Subcutaneous adipose tissue (tissue), 4 donors: ENCODE data around the gene RNMT. TPM values are rescaled to one million over a fixed set of nuclear protein-coding genes. Genes with fewer than 3 reads are reported as not detected.

Experiments
- total RNA-seq, 4 donors: library from RNA; depleted of rRNA; stranded (reverse); fragments of >200 nt; gene quantifications; one replicate each; pipeline ENCODE4 v1.1.0, GENCODE V29; 2016
- TF ChIP-seq, protein P1 (sequence below): fragments of 450-650 bp; IDR thresholded peaks from one replicate; pipeline ENCODE4 v1.5.1; 2016; ENCODE audit warnings: low read depth, mild to moderate bottlenecking, control low read depth, antibody characterized with exemption, moderate library complexity

RNMT gene
- total RNA-seq, 4 donors from 2014 or later, result 15.4 to 24.8 (median 22.9) TPM

DNA sequence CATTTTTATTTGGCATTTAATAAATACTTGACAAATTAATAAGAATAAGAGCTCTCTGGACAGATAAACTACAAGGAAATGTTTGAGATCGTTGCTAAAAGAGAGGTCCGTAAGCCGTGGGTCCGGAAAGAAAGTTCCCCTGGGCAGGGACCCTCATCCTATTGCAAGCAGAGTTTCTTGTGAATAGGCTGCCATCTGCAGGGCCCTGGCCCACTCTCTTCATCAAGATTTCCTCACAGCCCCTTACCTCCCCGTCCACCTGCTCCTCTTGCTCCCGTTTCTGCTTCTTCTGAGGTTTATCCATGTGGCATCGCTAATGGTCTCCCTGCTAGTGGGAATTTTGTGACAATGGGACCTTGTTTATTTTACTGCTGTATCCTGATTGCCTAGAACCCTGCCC is 67.3 kb downstream of the RNMT start:
- TF ChIP-seq, protein P1, sequence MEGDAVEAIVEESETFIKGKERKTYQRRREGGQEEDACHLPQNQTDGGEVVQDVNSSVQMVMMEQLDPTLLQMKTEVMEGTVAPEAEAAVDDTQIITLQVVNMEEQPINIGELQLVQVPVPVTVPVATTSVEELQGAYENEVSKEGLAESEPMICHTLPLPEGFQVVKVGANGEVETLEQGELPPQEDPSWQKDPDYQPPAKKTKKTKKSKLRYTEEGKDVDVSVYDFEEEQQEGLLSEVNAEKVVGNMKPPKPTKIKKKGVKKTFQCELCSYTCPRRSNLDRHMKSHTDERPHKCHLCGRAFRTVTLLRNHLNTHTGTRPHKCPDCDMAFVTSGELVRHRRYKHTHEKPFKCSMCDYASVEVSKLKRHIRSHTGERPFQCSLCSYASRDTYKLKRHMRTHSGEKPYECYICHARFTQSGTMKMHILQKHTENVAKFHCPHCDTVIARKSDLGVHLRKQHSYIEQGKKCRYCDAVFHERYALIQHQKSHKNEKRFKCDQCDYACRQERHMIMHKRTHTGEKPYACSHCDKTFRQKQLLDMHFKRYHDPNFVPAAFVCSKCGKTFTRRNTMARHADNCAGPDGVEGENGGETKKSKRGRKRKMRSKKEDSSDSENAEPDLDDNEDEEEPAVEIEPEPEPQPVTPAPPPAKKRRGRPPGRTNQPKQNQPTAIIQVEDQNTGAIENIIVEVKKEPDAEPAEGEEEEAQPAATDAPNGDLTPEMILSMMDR, result no peak

DNA sequence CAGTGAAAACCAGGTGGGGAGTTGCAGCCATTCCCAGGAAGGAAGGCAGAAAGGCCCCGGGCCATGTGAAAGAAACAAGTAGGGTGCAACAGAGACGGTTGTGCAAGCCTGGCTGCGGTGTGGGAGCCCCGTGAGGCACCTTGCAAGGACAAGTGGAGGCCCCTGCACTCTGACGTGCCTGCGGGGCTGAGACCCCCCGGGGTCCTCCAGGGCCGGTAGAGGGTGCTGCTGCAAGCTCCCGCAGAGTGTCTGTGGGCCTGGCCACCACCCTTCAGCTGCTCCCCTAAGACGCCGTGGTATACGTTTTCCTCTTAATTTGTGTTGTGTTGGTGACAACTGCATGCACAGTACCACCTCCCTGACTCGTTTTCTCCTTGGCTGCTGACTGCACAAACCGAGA is 70.0 kb downstream of the RNMT start:
- TF ChIP-seq, protein P1, result no peak

DNA sequence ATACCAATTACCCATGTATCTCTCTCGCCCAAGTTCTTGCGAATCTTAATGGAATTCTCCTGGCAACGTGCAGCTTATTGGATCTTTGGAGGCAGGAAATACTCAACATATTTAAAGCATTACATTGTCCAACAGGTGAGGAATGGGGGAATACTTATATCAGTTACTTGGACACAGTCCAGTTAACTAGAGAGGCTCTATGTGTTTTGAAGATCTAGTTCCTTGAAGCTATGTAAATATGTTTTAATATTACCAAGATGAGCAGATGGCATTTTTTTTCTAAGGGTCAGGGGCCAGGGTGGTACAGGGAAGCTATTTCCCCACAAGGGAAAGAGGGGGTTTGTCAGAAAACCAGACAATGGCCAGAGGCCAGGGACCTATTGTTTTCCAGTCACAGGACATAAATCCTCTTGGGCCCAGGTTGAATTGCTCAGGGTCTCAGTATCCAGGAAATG is 70.7 kb downstream of the RNMT start:
- TF ChIP-seq, protein P1, result no peak

DNA sequence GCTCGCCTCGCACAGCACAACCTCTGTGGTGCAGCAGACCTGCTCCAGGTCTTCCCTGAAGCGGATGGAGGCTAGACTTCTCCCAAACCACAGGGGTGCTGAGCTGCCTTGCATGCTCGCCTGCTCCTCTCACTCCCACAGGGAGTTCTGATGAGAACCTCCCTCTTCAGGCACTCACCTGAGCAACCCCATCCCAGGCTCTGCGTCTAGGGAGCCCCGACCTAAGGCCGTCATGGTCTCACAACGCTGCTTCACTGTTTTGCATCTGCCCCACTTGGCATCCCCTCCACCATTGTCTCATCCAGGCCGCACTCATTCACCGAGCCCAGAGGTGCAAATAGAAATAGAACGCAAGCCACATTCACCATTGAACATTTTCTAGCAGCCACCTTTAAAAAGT is 72.9 kb downstream of the RNMT start:
- TF ChIP-seq, protein P1, result no peak

DNA sequence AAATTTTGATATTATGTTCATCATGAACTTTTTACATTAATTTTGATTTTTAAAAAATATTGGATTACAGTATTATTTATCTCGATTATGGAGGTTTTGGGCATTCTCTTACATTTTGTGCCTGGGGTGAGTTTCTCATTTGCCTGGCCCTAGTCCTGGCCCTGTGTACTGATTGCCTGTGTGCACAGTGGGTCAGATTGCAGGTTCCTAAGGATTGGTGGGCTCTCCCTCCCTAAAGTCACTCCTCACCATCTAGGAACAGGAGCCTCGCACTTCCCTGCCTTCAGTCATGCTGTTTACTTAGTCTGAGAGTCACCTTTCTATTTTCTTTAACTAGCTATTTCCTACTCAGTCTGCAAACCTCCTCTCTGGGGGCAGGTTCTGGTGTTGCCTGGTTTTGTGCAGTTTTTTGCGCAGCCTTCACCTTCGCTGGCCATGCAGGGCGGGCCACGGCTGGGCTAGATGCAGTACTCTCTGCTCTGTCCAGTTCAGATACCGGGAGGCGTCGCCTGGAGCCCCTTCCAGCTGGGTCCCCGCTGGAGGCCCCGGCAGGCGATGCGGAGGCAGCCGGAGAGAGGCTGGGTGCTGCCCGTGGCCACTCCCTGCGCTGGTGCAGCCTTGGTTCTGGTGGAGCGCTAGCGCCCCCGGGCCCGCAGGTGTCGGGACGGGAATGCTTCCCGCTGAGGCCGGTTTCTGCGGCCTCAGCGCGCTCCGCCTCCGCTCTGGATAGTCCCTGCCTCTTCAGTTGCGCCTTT is 74.2 kb downstream of the RNMT start:
- TF ChIP-seq, protein P1, result no peak

DNA sequence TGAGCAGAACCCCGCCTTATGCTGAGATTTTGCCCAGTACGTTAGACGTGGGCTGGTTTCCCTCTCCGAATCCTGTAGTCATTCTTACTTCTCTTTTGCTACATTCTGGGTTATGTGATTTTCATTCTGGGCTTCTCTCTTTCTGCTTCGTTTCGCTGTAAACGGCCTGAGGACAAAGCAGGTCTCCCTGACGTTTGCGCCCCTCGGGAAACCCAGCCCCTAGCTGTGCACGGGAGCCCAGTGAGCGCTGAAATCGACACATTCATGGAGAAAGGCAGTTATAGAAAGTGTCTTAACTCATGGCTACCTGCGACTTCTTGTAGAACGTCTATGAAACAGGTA is 74.8 kb downstream of the RNMT start:
- TF ChIP-seq, protein P1, result no peak

DNA sequence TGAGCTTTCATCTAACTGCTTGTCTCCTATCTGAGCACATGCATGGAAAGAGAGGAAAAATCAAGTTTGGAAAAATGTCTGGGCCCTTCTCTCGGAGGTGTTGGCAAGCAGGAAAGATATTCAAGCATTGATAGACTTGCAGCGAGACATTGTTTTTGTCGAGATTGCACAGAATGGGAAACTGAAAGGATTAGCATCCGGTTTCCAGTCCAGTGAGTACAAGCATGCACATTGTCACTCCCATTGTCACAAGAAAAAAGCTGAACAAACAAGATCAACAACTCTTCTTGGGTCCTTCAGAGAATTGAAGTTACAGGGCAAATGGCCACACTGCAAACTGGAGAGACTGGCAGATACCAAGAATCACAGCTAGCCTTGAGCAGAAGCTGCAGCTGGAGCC is 77.8 kb downstream of the RNMT start:
- TF ChIP-seq, protein P1, result no peak
